Measurements from ENCODE around the gene TMEM52. TPM values are rescaled to one million over a fixed set of nuclear protein-coding genes. Genes with fewer than 3 reads are reported as not detected.

Gene TMEM52
- total RNA-seq, 1 experiment from 2014 or later = 6.4 TPM

DNA sequence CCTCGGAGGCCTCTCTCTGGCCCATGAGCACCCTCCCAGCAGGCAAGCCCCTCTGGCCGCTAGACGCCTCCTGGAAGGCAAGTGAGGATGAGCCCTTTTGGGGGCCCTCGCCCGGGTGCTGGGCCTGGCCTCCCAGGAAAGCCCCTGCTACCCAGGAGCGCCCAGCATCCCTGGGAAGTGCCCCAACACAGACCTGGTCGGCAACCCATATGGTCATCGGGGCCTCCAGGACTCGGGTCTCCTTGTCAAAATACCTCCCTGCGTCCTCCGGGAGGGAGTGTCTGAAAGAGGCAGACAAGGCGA is 21.0 kb upstream of the TMEM52 start:
- Histone ChIP-seq H3K27me3 (replicated peaks; ENCODE audit: control insufficient read depth, insufficient read depth, low read length) (no peaks in the 10 kb centered on the region), H3K4me1 (no peaks in the 10 kb centered on the region), H3K9me3 (no peaks in the 10 kb centered on the region), H3K4me3 (ENCODE audit: low read depth, low read length) (no peak overlapping the region), H3K36me3 (ENCODE audit: control insufficient read depth, insufficient read depth, low read length) (no peaks in the 10 kb centered on the region)
- ChIA-PET CTCF (no interaction called here), POLR2A (no interaction called here)
- Mint-ChIP-seq H3K36me3 (ENCODE audit: insufficient read depth, unreplicated experiment) (no peaks in the 10 kb centered on the region), H3K4me1 (ENCODE audit: low read depth, unreplicated experiment) (no peaks in the 10 kb centered on the region), H3K27ac (ENCODE audit: unreplicated experiment) (no peak overlapping the region), H3K4me3 (ENCODE audit: unreplicated experiment) (no peak overlapping the region), H3K27me3 (ENCODE audit: insufficient read depth, unreplicated experiment) (no peaks in the 10 kb centered on the region), H3K9me3 (ENCODE audit: unreplicated experiment) (no peaks in the 10 kb centered on the region)
- no TSS peak for BruUV-seq (replicated peaks)
- intact Hi-C loops (cut with micrococcal nuclease; ENCODE audit: unreplicated experiment) = no loop called here
- DNase-seq = no peak
- no peak for TF ChIP-seq CTCF (IDR thresholded peaks at IDR 0.05; ENCODE audit: insufficient read depth in 1 of 2, low read depth in 1 of 2, low read length in 1 of 2, severe bottlenecking in 1 of 2, unreplicated experiment in 1 of 2)

DNA sequence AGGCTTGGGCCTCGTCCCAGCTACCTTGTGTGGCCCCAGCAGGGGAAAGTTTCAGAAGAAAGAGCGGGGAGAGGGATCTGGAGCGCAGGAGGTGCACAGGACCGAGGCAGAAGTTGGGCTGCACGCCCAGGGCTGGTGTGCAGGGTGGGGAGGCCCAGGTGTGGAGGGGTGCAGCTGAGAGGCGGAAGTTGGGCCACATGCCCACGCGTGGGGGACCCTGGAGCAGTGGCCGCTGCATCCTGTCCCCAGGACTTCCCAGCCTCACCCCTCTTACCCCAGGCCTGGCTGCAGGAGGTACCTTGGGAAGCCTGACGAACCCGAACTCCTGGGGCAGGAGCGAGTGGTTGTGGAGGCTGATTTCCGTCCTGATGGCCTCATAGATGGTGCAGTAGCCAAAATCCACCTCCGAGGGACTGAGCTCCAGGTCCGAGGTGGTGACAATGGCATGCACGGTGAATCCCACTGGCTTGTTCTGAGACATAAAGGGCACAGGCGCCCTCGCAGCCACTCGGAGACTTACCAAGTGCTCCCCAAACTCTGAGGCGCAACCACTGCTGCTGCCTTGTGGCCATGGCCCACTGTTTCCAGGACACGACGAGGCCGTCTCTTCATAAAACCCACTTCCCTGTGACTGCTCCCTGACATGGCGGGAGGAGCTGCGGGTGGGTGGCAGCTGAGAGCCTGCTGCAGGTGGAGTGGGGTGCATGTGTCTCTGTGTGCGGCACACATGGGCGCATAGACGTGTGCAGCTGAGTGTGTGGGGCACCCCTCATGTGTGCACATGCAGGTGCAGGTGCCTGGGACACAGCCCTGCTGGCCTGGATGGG is 20.4 kb upstream of the TMEM52 start:
- Mint-ChIP-seq H3K4me3 (ENCODE audit: unreplicated experiment) (no peak overlapping the region), H3K27ac (ENCODE audit: unreplicated experiment) (no peak overlapping the region), H3K4me1 (ENCODE audit: low read depth, unreplicated experiment) (no peaks in the 10 kb centered on the region), H3K27me3 (ENCODE audit: insufficient read depth, unreplicated experiment) (no peaks in the 10 kb centered on the region), H3K36me3 (ENCODE audit: insufficient read depth, unreplicated experiment) (no peaks in the 10 kb centered on the region), H3K9me3 (ENCODE audit: unreplicated experiment) (no peaks in the 10 kb centered on the region)
- ChIA-PET POLR2A (no interaction called here), CTCF (no interaction called here)
- no peak overlapping the region for H3K4me3 ChIP-seq (ENCODE audit: low read depth, low read length)
- no peak for DNase-seq
- H3K9me3 ChIP-seq = no peaks in the 10 kb centered on the region
- no peaks in the 10 kb centered on the region for H3K4me1 ChIP-seq
- no TSS peak for BruUV-seq (replicated peaks)
- H3K27me3 ChIP-seq (replicated peaks; ENCODE audit: control insufficient read depth, insufficient read depth, low read length) = no peaks in the 10 kb centered on the region
- intact Hi-C loops (cut with micrococcal nuclease; ENCODE audit: unreplicated experiment) = no loop called here
- no peak for TF ChIP-seq CTCF (IDR thresholded peaks at IDR 0.05; ENCODE audit: insufficient read depth in 1 of 2, low read depth in 1 of 2, low read length in 1 of 2, severe bottlenecking in 1 of 2, unreplicated experiment in 1 of 2)
- no peaks in the 10 kb centered on the region for H3K36me3 ChIP-seq (ENCODE audit: control insufficient read depth, insufficient read depth, low read length)

DNA sequence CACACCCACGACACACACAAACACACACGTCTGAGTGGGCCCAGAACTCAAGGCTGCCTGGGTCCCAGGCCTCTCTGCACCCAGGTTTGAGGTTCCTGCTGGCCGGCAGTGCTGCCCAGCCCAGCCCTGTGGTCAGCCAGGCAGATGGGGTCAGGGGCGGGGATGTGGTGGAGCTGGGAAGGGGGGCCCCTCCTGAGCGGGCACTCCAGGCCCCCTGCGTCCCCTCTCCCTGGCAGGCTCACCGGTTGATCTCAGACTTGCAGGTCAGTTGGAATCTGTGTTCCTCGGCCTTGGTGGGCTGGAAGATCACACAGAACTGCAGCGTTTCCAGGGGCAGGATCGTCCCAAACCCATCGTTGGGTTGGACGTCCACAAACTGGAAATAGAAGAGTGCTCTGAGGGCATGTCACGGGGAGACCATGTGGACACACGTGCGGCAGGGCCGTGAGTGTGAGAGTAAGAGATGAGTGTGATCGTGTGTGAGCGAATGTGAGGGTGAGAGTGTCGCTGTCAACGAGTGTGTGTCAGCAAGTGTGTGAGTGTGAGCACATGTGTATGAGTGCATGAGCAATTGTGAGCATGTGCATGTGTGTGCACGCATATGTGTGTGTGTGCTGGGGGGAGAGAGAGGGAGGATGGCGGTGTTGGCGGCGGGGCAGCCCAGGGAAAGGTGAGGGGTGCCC is 19.7 kb upstream of the TMEM52 start:
- H3K4me1 Mint-ChIP-seq (ENCODE audit: low read depth, unreplicated experiment) = no peaks in the 10 kb centered on the region
- no TSS peak for BruUV-seq (replicated peaks)
- H3K9me3 Mint-ChIP-seq (ENCODE audit: unreplicated experiment) = no peaks in the 10 kb centered on the region
- CTCF ChIA-PET = no interaction called here
- no peaks in the 10 kb centered on the region for H3K4me1 ChIP-seq
- no peak overlapping the region for H3K27ac Mint-ChIP-seq (ENCODE audit: unreplicated experiment)
- no peak for DNase-seq
- H3K36me3 ChIP-seq (ENCODE audit: control insufficient read depth, insufficient read depth, low read length) = no peaks in the 10 kb centered on the region
- intact Hi-C loops (cut with micrococcal nuclease; ENCODE audit: unreplicated experiment) = no loop called here
- H3K9me3 ChIP-seq = no peaks in the 10 kb centered on the region
- no peak for TF ChIP-seq CTCF (IDR thresholded peaks at IDR 0.05; ENCODE audit: insufficient read depth in 1 of 2, low read depth in 1 of 2, low read length in 1 of 2, severe bottlenecking in 1 of 2, unreplicated experiment in 1 of 2)
- H3K4me3 Mint-ChIP-seq (ENCODE audit: unreplicated experiment) = no peak overlapping the region
- H3K27me3 ChIP-seq (replicated peaks; ENCODE audit: control insufficient read depth, insufficient read depth, low read length) = no peaks in the 10 kb centered on the region
- no peaks in the 10 kb centered on the region for H3K27me3 Mint-ChIP-seq (ENCODE audit: insufficient read depth, unreplicated experiment)
- H3K4me3 ChIP-seq (ENCODE audit: low read depth, low read length) = no peak overlapping the region
- POLR2A ChIA-PET = no interaction called here
- no peaks in the 10 kb centered on the region for H3K36me3 Mint-ChIP-seq (ENCODE audit: insufficient read depth, unreplicated experiment)

Measured in Caco-2 (cell line).